A673 (cell line): Measurements from ENCODE around the gene THAP3. TPM values are rescaled to one million over a fixed set of nuclear protein-coding genes. Genes with fewer than 3 reads are reported as not detected.

Experiments
- BruUV-seq: library from RNA; stranded (reverse); fragments of 400-500 nt; replicated peaks from 2 replicates; lab custom pipeline; 2021; lab: Mats Ljungman, UMichigan
- CTCF ChIA-PET: fragments of 300-600 bp; sonication (Branson Sonifier 250); formaldehyde crosslinking; loops from one replicate; lab custom pipeline; 2022; ENCODE audit warnings: antibody characterized with exemption; lab: Charles Lee
- POLR2A ChIA-PET: fragments of 300-600 bp; sonication (Branson Sonifier 250); formaldehyde crosslinking; loops from one replicate; lab custom pipeline; 2022; ENCODE audit warnings: antibody characterized with exemption; ENCODE audit not compliant: low non-redundant PET; lab: Charles Lee
- DNase-seq: peaks from one replicate; pipeline ENCODE4 v3.0.0-alpha.2; 2015; ENCODE audit warnings: low spot score
- H3K27ac ChIP-seq: fragments of 200-600 bp; sonication (generic); 2 replicates; pipeline ENCODE4 v1.5.1; 2016; ENCODE audit warnings: mixed run types, low read depth, mild to moderate bottlenecking, mixed read lengths, antibody characterized with exemption, low read length; ENCODE audit not compliant: poor library complexity, severe bottlenecking
- H3K27me3 ChIP-seq: fragments of 200-600 bp; sonication (generic); replicated peaks from 2 replicates; pipeline ENCODE4 v1.6.1; 2017; ENCODE audit warnings: mixed run types, low read depth, mild to moderate bottlenecking, mixed read lengths, antibody characterized with exemption, low read length; ENCODE audit not compliant: insufficient read depth, poor library complexity
- H3K36me3 ChIP-seq: fragments of 200-600 bp; sonication (generic); 2 replicates; pipeline ENCODE4 v1.6.1; 2016; ENCODE audit warnings: mixed run types, mild to moderate bottlenecking, mixed read lengths, antibody characterized with exemption, low read length; ENCODE audit not compliant: insufficient read depth, poor library complexity, severe bottlenecking
- H3K4me1 ChIP-seq: fragments of 200-600 bp; sonication (generic); 2 replicates; pipeline ENCODE4 v1.6.1; 2017; ENCODE audit warnings: mixed run types, mild to moderate bottlenecking, mixed read lengths, antibody characterized with exemption, low read length; ENCODE audit not compliant: insufficient read depth, poor library complexity, severe bottlenecking
- H3K4me3 ChIP-seq: fragments of 200-600 bp; sonication (generic); 2 replicates; pipeline ENCODE4 v1.5.1; 2016; ENCODE audit warnings: low read depth, mixed run types, mild to moderate bottlenecking, mixed read lengths, low read length; ENCODE audit not compliant: poor library complexity, severe bottlenecking
- H3K9me3 ChIP-seq: fragments of 200-600 bp; sonication (generic); 2 replicates; pipeline ENCODE4 v1.6.1; 2016; ENCODE audit warnings: mixed run types, low read depth, mild to moderate bottlenecking, mixed read lengths, antibody characterized with exemption, low read length; ENCODE audit not compliant: poor library complexity, severe bottlenecking
- EZH2 ChIP-seq: fragments of 200-600 bp; sonication (generic); IDR thresholded peaks from 2 replicates; pipeline ENCODE4 v1.6.1; 2017; ENCODE audit warnings: borderline replicate concordance, low read depth, mild to moderate bottlenecking, mixed read lengths, antibody characterized with exemption, low read length; ENCODE audit not compliant: poor library complexity, severe bottlenecking
- intact Hi-C: fragments of 100-400 bp; cut with micrococcal nuclease; formaldehyde crosslinking; loops from one replicate; pipeline ENCODE4 v1.10.0; 2022; ENCODE audit not compliant: unreplicated experiment
- total RNA-seq: library from RNA; stranded (reverse); gene quantifications from 2 replicates; pipeline ENCODE4 v1.2.3, GENCODE V29; 2021
- TF ChIP-seq, protein P1 (sequence below): fragments of 300-800, 200-600 bp; sonication (generic); conservative IDR thresholded peaks from 2 replicates; pipeline ENCODE4 v1.5.1; 2017; ENCODE audit warnings: low read depth, mild to moderate bottlenecking, antibody characterized with exemption, low read length, moderate library complexity, mixed read lengths

THAP3 gene
- total RNA-seq, 1 experiment from 2014 or later: 23.6 TPM

DNA sequence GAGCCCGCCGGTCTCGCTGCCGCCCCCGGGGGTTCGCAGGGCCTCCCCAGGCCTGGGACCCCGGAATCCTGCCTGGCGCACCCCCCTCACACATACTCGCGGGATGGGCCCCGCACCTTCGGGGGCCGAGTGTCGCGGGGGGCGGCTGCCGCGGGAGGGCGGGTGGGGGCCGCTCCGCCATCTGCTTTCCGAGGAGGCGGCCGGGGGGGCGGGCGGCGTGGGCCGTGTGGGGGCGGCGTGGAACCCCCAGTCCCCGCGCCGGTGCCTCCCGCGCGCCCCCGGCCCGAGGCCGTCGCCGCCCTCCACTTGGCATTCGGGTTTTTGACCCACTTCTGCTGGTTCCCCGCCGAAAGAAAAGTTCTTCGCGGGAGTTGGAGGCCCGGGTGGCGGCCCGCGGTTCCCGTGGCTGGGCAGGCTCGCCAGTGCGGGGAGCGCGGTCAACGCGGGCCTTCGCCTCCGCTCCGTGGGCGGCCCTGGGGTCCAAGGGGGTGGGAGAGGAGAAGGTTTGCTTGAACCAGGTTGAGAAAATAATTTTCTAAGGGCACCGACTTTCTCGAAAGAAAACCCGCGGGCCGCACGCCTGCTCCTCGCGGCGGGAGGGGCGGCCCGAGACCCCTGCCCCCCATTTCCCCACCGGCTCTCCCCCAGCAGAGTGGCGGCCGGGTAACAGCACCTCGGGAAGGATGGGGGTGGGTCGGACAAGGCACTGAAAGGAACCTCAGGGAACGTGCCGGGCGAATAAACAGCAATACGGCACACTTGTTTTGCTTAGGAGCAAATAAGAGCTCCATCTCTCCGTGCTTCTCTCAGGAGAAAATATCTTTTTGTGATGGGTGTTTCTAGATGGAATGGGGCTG, 9.5 kb upstream of the THAP3 start:
- ChIA-PET CTCF (no interaction called here), POLR2A (interaction anchor here (0.6 kb wide), 2 partner anchors 37 to 175 kb away, joined by 4 to 6 read pairs; no protein-coding TSS in a partner anchor)
- Histone ChIP-seq H3K9me3 (no peaks in the 10 kb centered on the region), H3K4me1 (peaks cover 5% of the 10 kb centered on the region), H3K36me3 (peaks cover 35% of the 10 kb centered on the region), H3K4me3 (peak overlapping the region; percentile 99), H3K27ac (peak overlapping the region; percentile 77), H3K27me3 (no peaks in the 10 kb centered on the region)
- peak; percentile 27 for DNase-seq
- TF ChIP-seq EZH2: no peak
- TF ChIP-seq, protein P1, sequence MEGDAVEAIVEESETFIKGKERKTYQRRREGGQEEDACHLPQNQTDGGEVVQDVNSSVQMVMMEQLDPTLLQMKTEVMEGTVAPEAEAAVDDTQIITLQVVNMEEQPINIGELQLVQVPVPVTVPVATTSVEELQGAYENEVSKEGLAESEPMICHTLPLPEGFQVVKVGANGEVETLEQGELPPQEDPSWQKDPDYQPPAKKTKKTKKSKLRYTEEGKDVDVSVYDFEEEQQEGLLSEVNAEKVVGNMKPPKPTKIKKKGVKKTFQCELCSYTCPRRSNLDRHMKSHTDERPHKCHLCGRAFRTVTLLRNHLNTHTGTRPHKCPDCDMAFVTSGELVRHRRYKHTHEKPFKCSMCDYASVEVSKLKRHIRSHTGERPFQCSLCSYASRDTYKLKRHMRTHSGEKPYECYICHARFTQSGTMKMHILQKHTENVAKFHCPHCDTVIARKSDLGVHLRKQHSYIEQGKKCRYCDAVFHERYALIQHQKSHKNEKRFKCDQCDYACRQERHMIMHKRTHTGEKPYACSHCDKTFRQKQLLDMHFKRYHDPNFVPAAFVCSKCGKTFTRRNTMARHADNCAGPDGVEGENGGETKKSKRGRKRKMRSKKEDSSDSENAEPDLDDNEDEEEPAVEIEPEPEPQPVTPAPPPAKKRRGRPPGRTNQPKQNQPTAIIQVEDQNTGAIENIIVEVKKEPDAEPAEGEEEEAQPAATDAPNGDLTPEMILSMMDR: no peak
- BruUV-seq: no TSS peak
- intact Hi-C loops: no loop called here

GRCh38 chr1:6619045-6619444, 5.6 kb upstream of the THAP3 start:
- ChIA-PET POLR2A (interaction anchor here (0.7 kb wide), 1 partner anchor 1893 kb away, joined by 6 read pairs; no protein-coding TSS in a partner anchor), CTCF (no interaction called here)
- Histone ChIP-seq H3K4me3 (no peak overlapping the region), H3K4me1 (peaks cover 5% of the 10 kb centered on the region), H3K36me3 (peaks cover 67% of the 10 kb centered on the region), H3K27ac (no peak overlapping the region), H3K27me3 (no peaks in the 10 kb centered on the region), H3K9me3 (no peaks in the 10 kb centered on the region)
- no peak for TF ChIP-seq EZH2
- TF ChIP-seq, protein P1: no peak
- intact Hi-C loops: no loop called here
- BruUV-seq: no TSS peak
- DNase-seq: no peak

GRCh38 chr1:6621429-6622391, 3.0 kb upstream of the THAP3 start:
- ChIA-PET CTCF (interaction anchor here (0.6 kb wide), 1 partner anchor 35 kb away, joined by 3 read pairs; no protein-coding TSS in a partner anchor), POLR2A (interaction anchor here (0.7 kb wide), 1 partner anchor 21 kb away, joined by 3 read pairs; no protein-coding TSS in a partner anchor)
- BruUV-seq: TSS peak; percentile 10
- no peaks in the 10 kb centered on the region for H3K9me3 ChIP-seq
- no peaks in the 10 kb centered on the region for H3K27me3 ChIP-seq
- intact Hi-C loops: no loop called here
- TF ChIP-seq, protein P1: no peak
- no peak for TF ChIP-seq EZH2
- DNase-seq: no peak
- peaks cover 4% of the 10 kb centered on the region for H3K4me1 ChIP-seq
- no peak overlapping the region for H3K4me3 ChIP-seq
- peaks cover 63% of the 10 kb centered on the region for H3K36me3 ChIP-seq
- peak overlapping the region; percentile 37 for H3K27ac ChIP-seq
